Mesenchymal stem cell (in vitro differentiated cells and primary cell): ENCODE results near the gene RNF168.
A peak's percentile ranks its signal among the peaks of the same experiment; 100 is the strongest.
"Not testable (repeated sequence)": the region's sequence is repeated elsewhere in the genome, so short reads cannot be mapped to it uniquely, and the experiment has no call there.

Experiments used
- DNase-seq: peaks from one replicate; pipeline ENCODE4 v3.0.0-alpha.2; 2013
- H2AFZ ChIP-seq: one replicate; pipeline ENCODE4 v1.6.1; 2013; ENCODE audit warnings: low read depth, mild to moderate bottlenecking, control low read depth, inconsistent platforms, low read length, moderate library complexity
- H2AK5ac ChIP-seq: 2 replicates; pipeline ENCODE4 v1.6.1; 2013; ENCODE audit warnings: low read length, moderate library complexity, mild to moderate bottlenecking, inconsistent platforms; ENCODE audit not compliant: severe bottlenecking
- H2BK120ac ChIP-seq: one replicate; pipeline ENCODE4 v1.6.1; 2013; ENCODE audit warnings: low read depth, mild to moderate bottlenecking, inconsistent platforms, low read length, moderate library complexity
- H2BK12ac ChIP-seq, 2 experiments: one replicate each; pipeline ENCODE4 v1.6.1; 2013; ENCODE audit warnings: inconsistent platforms in 2 of 2, low read length in 2 of 2, mild to moderate bottlenecking in 2 of 2, moderate library complexity in 2 of 2, control low read depth in 1 of 2
- H2BK15ac ChIP-seq: one replicate; pipeline ENCODE4 v1.6.1; 2013; ENCODE audit warnings: mild to moderate bottlenecking, low read depth, inconsistent platforms; ENCODE audit not compliant: poor library complexity, severe bottlenecking
- H2BK5ac ChIP-seq: 2 replicates; pipeline ENCODE4 v1.6.1; 2013; ENCODE audit warnings: low read depth, mild to moderate bottlenecking, low read length, control low read depth, inconsistent platforms; ENCODE audit not compliant: poor library complexity, severe bottlenecking
- H3K14ac ChIP-seq, 2 experiments: one replicate each; pipeline ENCODE4 v1.6.1; 2013; ENCODE audit warnings: inconsistent platforms in 2 of 2, low read length in 2 of 2, control low read depth in 1 of 2, mild to moderate bottlenecking in 1 of 2, moderate library complexity in 1 of 2
- H3K18ac ChIP-seq, 2 experiments: one replicate each; pipeline ENCODE4 v1.6.1; 2013; ENCODE audit warnings: inconsistent platforms in 2 of 2, low read length in 2 of 2, control low read depth in 1 of 2, low read depth in 1 of 2, mild to moderate bottlenecking in 1 of 2
- H3K23ac ChIP-seq, 2 experiments: one replicate each; pipeline ENCODE4 v1.6.1; 2013; ENCODE audit warnings: inconsistent platforms in 2 of 2, low read length in 2 of 2, mild to moderate bottlenecking in 2 of 2, moderate library complexity in 2 of 2, control low read depth in 1 of 2
- H3K27ac ChIP-seq: 2 replicates; pipeline ENCODE4 v1.5.1; 2013; ENCODE audit warnings: mild to moderate bottlenecking, moderate library complexity, low read length, control low read depth, inconsistent platforms; ENCODE audit not compliant: poor library complexity, severe bottlenecking
- H3K27me3 ChIP-seq, 2 experiments: 2 replicates each; pipeline versions ENCODE4 v1.6.1 to v1.7.0; 2013; ENCODE audit warnings: low read length in 2 of 2, mild to moderate bottlenecking in 2 of 2, moderate library complexity in 2 of 2, control low read depth in 1 of 2, inconsistent platforms in 1 of 2; ENCODE audit not compliant: control insufficient read depth in 1 of 2, insufficient read depth in 1 of 2
- H3K36me3 ChIP-seq, 2 experiments: 2 replicates each; pipeline versions ENCODE4 v1.6.1 to v1.7.0; 2013; ENCODE audit warnings: low read length in 2 of 2, control low read depth in 1 of 2, inconsistent platforms in 1 of 2, low read depth in 1 of 2, mild to moderate bottlenecking in 1 of 2; ENCODE audit not compliant: insufficient read depth in 2 of 2, control insufficient read depth in 1 of 2
- H3K4ac ChIP-seq, 2 experiments: one replicate each; pipeline ENCODE4 v1.6.1; 2013; ENCODE audit warnings: inconsistent platforms in 2 of 2, low read length in 2 of 2, mild to moderate bottlenecking in 2 of 2, moderate library complexity in 2 of 2, control low read depth in 1 of 2, low read depth in 1 of 2
- H3K4me1 ChIP-seq: 2 replicates; pipeline ENCODE4 v1.6.1; 2013; ENCODE audit warnings: low read depth, low read length, control low read depth; ENCODE audit not compliant: control insufficient read depth, insufficient read depth
- H3K4me2 ChIP-seq: 2 replicates; pipeline ENCODE4 v1.6.1; 2013; ENCODE audit warnings: low read length, mild to moderate bottlenecking, inconsistent platforms; ENCODE audit not compliant: poor library complexity, severe bottlenecking
- H3K4me3 ChIP-seq, 2 experiments: 2 replicates each; pipeline versions ENCODE4 v1.5.1 to v1.7.0; 2013; ENCODE audit warnings: low read length in 2 of 2, mild to moderate bottlenecking in 2 of 2, control low read depth in 1 of 2, low read depth in 1 of 2; ENCODE audit not compliant: insufficient read depth in 1 of 2
- H3K79me1 ChIP-seq: replicated peaks from 2 replicates; pipeline ENCODE4 v1.6.1; 2013; ENCODE audit warnings: mild to moderate bottlenecking, control low read depth, low read length, inconsistent platforms; ENCODE audit not compliant: poor library complexity, severe bottlenecking
- H3K9ac ChIP-seq: 2 replicates; pipeline ENCODE4 v1.7.0; 2013; ENCODE audit warnings: mild to moderate bottlenecking, low read length, moderate library complexity
- H3K9me3 ChIP-seq: 2 replicates; pipeline ENCODE4 v1.7.0; 2013; ENCODE audit warnings: mild to moderate bottlenecking, low read length; ENCODE audit not compliant: control insufficient read depth
- H4K8ac ChIP-seq: one replicate; pipeline ENCODE4 v1.6.1; 2013; ENCODE audit warnings: inconsistent platforms, mild to moderate bottlenecking, low read length, moderate library complexity
- H4K91ac ChIP-seq: one replicate; pipeline ENCODE4 v1.6.1; 2013; ENCODE audit warnings: mild to moderate bottlenecking, low read length, inconsistent platforms
- WGBS: methylation state at CpG from one replicate; pipeline ENCODE4 v1.1.7; 2013; ENCODE audit warnings: mixed read lengths; 5-methylcytosine and 5-hydroxymethylcytosine counted together

RNF168 gene

GRCh38 chr3:196504077-196504398, 470 bp upstream of the RNF168 start:
- Histone ChIP-seq H3K9ac (peak overlapping the region; percentile 95), H3K4me3 (peak overlapping the region; percentile 71 to 88), H3K27ac (peak overlapping the region; percentile 71), H3K4me2 (peak overlapping the region; percentile 53), H2BK15ac (peak overlapping the region; percentile 52), H4K8ac (peak overlapping the region; percentile 80), H2BK12ac (peak overlapping the region in 1 of 2 experiments; percentile 77), H2BK120ac (peak overlapping the region; percentile 61), H3K18ac (peak overlapping the region in 1 of 2 experiments; percentile 43), H2AK5ac (peak overlapping the region; percentile 88)
- 46% methylated on average over 6 of the region's 7 CpGs for WGBS
- H3K36me3 ChIP-seq, H3K79me1 ChIP-seq, H3K4ac ChIP-seq, H3K23ac ChIP-seq, H3K27me3 ChIP-seq, H3K4me1 ChIP-seq, H2BK5ac ChIP-seq, H3K9me3 ChIP-seq, H3K14ac ChIP-seq, H2AFZ ChIP-seq, DNase-seq, H4K91ac ChIP-seq: not testable (repeated sequence)

- Histone ChIP-seq H2BK15ac (peak overlapping the region; percentile 52), H3K4ac (peak overlapping the region; percentile 91 to 98), H3K4me2 (peak overlapping the region; percentile 93), H3K79me1 (no peaks in the 10 kb centered on the region), H4K91ac (peak overlapping the region; percentile 90), H2AFZ (no peak overlapping the region), H2BK120ac (peak overlapping the region; percentile 34), H3K9ac (peak overlapping the region; percentile 95), H3K18ac (peak overlapping the region; percentile 79 to 97), H3K4me3 (peak overlapping the region; percentile 88 to 89), H2BK5ac (peak overlapping the region; percentile 77), H3K27me3 (no peaks in the 10 kb centered on the region), H3K23ac (peak overlapping the region; percentile 90 to 99), H3K4me1 (peaks cover 2% of the 10 kb centered on the region), H3K9me3 (no peaks in the 10 kb centered on the region), H3K14ac (peak overlapping the region in 1 of 2 experiments; percentile 100), H2AK5ac (no peak overlapping the region), H3K27ac (peak overlapping the region; percentile 85), H2BK12ac (peak overlapping the region; percentile 77 to 86), H3K36me3 (peaks cover 0 to 6% of the 10 kb centered on the region in 2 experiments), H4K8ac (peak overlapping the region; percentile 85)
- under 1% methylated on average over 27 of the region's 27 CpGs for WGBS
- DNase-seq = peak; percentile 89
Measured at GRCh38 chr3:196502775-196503195, 783 bp downstream of the RNF168 start.

GRCh38 chr3:196501316-196502044, 2.1 kb downstream of the RNF168 start:
- Histone ChIP-seq H3K79me1 (no peaks in the 10 kb centered on the region), H3K4ac (no peak overlapping the region), H2AK5ac (no peak overlapping the region), H3K18ac (peak overlapping the region in 1 of 2 experiments; percentile 50), H3K27ac (no peak overlapping the region), H3K36me3 (peaks cover 0 to 8% of the 10 kb centered on the region in 2 experiments), H2AFZ (no peak overlapping the region), H3K4me1 (peaks cover 2% of the 10 kb centered on the region), H3K23ac (no peak overlapping the region), H4K8ac (no peak overlapping the region), H2BK120ac (no peak overlapping the region), H2BK5ac (no peak overlapping the region), H3K4me3 (peak overlapping the region; percentile 54 to 89), H3K9me3 (no peaks in the 10 kb centered on the region), H3K9ac (peak overlapping the region; percentile 95), H3K27me3 (no peaks in the 10 kb centered on the region), H3K4me2 (peak overlapping the region; percentile 83), H2BK12ac (no peak overlapping the region), H4K91ac (no peak overlapping the region), H2BK15ac (no peak overlapping the region), H3K14ac (no peak overlapping the region)
- WGBS = 4% methylated on average over 5 of the region's 14 CpGs
- peak; percentile 71 for DNase-seq

GRCh38 chr3:196499807-196500524, 3.6 kb downstream of the RNF168 start:
- Histone ChIP-seq H3K23ac (no peak overlapping the region), H2AK5ac (no peak overlapping the region), H2BK120ac (peak overlapping the region; percentile 38), H3K18ac (peak overlapping the region; percentile 82 to 97), H3K9me3 (no peaks in the 10 kb centered on the region), H3K4me1 (peaks cover 2% of the 10 kb centered on the region), H4K8ac (peak overlapping the region; percentile 55), H3K9ac (peak overlapping the region; percentile 95), H3K4me2 (peak overlapping the region; percentile 61), H4K91ac (no peak overlapping the region), H2AFZ (peak overlapping the region; percentile 72), H3K36me3 (peaks cover 0 to 22% of the 10 kb centered on the region in 2 experiments), H3K79me1 (no peaks in the 10 kb centered on the region), H2BK12ac (peak overlapping the region in 1 of 2 experiments; percentile 42), H3K27me3 (no peaks in the 10 kb centered on the region), H3K14ac (peak overlapping the region in 1 of 2 experiments; percentile 65), H3K4ac (peak overlapping the region; percentile 16 to 82), H2BK5ac (no peak overlapping the region), H3K27ac (peak overlapping the region; percentile 76), H3K4me3 (peak overlapping the region; percentile 41 to 74), H2BK15ac (no peak overlapping the region)
- DNase-seq = no peak
- 67% methylated on average over 10 of the region's 11 CpGs for WGBS
